Vagina (tissue), 2 donors: Measurements from ENCODE around the gene SGCD.

Experiments used
- POLR2A ChIP-seq, 2 donors: fragments of 450-650 bp; IDR thresholded peaks; one replicate each; pipeline ENCODE4 v1.6.1; 2017; ENCODE audit warnings: antibody characterized with exemption in 2 of 2, mild to moderate bottlenecking in 2 of 2, moderate library complexity in 2 of 2
- TF ChIP-seq, protein P1 (sequence below), 3 experiments: fragments of 450-650 bp in 2 of 3; fragments of 200-600 bp in 1 of 3; sonication (generic) in 1 of 3; IDR thresholded peaks; one replicate each; pipeline ENCODE4 v1.5.1; 2017 to 2019; ENCODE audit warnings: antibody characterized with exemption in 3 of 3, mild to moderate bottlenecking in 2 of 3, moderate library complexity in 2 of 3

DNA sequence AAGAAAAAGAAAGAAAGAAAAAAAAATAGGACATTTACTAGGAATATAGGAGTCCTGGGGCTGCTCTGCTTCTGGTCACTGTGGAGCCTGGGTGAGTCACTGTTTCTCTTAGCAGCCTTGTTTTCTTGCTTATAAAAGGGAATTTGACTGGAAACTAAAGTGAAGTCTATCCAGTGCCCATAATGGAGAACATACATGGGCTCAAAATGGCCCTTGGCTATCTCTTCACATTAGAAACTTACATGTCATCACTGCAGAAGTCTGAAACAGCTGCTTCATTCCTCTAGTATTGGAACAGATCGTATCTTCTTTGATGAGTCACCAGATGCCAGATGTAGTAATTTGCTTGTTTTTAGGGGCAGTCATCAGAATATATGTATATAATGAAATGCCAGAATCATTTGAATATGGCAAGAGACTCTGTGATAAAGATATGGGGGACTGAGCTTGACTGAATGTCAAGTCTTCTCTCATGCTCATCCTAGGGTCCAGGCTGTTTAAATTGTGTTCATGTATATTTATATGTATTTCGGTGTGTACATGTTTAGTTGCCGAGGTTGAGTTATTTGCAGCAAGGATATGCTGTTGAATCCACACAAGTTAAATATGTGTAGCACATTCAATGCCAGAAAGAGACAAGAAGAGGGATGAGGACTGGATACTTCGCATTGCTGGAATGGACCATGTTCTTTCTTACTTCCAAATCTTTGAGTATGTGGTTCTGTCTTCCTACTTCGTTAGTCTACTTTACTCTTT, 56.7 kb downstream of the SGCD start:
- TF ChIP-seq, protein P1, sequence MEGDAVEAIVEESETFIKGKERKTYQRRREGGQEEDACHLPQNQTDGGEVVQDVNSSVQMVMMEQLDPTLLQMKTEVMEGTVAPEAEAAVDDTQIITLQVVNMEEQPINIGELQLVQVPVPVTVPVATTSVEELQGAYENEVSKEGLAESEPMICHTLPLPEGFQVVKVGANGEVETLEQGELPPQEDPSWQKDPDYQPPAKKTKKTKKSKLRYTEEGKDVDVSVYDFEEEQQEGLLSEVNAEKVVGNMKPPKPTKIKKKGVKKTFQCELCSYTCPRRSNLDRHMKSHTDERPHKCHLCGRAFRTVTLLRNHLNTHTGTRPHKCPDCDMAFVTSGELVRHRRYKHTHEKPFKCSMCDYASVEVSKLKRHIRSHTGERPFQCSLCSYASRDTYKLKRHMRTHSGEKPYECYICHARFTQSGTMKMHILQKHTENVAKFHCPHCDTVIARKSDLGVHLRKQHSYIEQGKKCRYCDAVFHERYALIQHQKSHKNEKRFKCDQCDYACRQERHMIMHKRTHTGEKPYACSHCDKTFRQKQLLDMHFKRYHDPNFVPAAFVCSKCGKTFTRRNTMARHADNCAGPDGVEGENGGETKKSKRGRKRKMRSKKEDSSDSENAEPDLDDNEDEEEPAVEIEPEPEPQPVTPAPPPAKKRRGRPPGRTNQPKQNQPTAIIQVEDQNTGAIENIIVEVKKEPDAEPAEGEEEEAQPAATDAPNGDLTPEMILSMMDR (IDR thresholded peaks at IDR 0.05) = no peak
- no peak for TF ChIP-seq POLR2A (IDR thresholded peaks at IDR 0.05)
